AG09309 (cell line): ENCODE measurements around the gene MBNL3.

Experiments
- DNase-seq: peaks from one replicate; pipeline ENCODE4 v3.0.0-alpha.2; 2010; ENCODE audit warnings: low read depth
- H3K4me3 ChIP-seq: 2 replicates; pipeline ENCODE4 v1.5.1; 2011; ENCODE audit warnings: mild to moderate bottlenecking, low read depth, low read length, moderate library complexity; ENCODE audit not compliant: control insufficient read depth
- CTCF ChIP-seq: IDR thresholded peaks from 2 replicates; pipeline ENCODE4 v1.5.1; 2011; ENCODE audit warnings: mild to moderate bottlenecking, low read depth, low read length, inconsistent platforms; ENCODE audit not compliant: insufficient read depth, control insufficient read depth; ENCODE audit errors: missing control alignments

MBNL3 gene

DNA sequence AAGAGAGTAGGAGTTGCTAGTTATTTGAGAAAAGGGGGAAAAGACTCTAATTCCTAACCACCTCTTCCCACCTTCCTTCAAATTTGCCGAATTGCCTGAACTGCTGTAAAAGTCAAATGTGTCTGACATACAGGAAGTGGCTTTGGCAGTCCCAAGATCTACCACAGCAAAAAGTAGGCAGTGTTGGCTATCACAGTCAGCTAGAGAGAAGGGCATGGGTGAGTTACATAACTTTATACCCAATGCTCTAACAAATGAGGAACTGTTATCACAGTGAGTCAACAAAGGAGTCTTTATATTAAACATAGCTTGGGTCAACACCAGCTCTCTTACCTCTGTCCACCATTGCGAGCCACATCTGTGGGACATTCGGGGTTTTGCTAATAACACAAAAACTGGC is 2.4 kb upstream of the MBNL3 start:
- no peak overlapping the region for H3K4me3 ChIP-seq
- DNase-seq: no peak
- no peak for TF ChIP-seq CTCF

- no peak for TF ChIP-seq CTCF
- DNase-seq: no peak
- peak overlapping the region; percentile 51 for H3K4me3 ChIP-seq
Observed at GRCh38 chrX:132489578-132490419, 961 bp upstream of the MBNL3 start.

DNA sequence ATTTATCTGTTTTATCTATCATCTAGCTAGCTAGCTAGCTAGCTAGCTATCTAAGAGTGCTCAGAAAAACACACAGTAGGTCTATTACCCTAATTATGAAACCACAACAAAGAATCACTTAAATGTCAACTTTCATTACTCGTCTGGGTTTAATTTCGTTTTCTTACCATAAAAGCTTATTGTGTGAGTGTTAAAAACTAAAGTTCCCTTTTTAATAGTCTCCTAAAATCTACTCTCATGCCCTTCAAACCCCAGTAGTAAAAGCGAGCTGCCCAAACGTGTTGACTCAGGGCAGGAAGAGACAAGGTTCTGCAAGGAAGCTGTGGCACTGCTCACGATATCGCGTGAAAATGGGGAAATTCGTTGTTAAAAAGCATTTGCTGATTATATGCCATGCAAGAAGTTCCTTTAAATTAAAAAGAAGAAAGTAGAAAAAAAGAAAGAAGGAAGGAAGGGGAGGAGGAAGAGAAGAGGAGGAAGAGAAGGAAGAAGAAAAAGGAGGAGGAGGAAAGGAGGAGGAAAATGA is 595 bp downstream of the MBNL3 start:
- TF ChIP-seq CTCF: no peak
- H3K4me3 ChIP-seq: peak overlapping the region; percentile 51
- DNase-seq: no peak

GRCh38 chrX:132486599-132487178 is 2.1 kb downstream of the MBNL3 start:
- H3K4me3 ChIP-seq: no peak overlapping the region
- no peak for DNase-seq
- TF ChIP-seq CTCF: no peak

- no peak overlapping the region for H3K4me3 ChIP-seq
- TF ChIP-seq CTCF: no peak
- no peak for DNase-seq
Observed at GRCh38 chrX:132483951-132484350, 4.9 kb downstream of the MBNL3 start.

- no peak for DNase-seq
- no peak overlapping the region for H3K4me3 ChIP-seq
Observed at GRCh38 chrX:132483488-132483887, 5.3 kb downstream of the MBNL3 start.

More at GRCh38 chrX:132483488-132483887, 5.3 kb downstream of the MBNL3 start:
- TF ChIP-seq CTCF: no peak
